Choroid plexus epithelial cell (primary cell): ENCODE measurements around the gene FGF8.
A peak's percentile ranks its signal among the peaks of the same experiment; 100 is the strongest.

Experiments used
- DNase-seq: peaks from one replicate; pipeline ENCODE4 v3.0.0-alpha.2; 2010; ENCODE audit warnings: low read depth
- H3K4me3 ChIP-seq: 2 replicates; pipeline ENCODE4 v1.5.1; 2011; ENCODE audit warnings: low read depth, mild to moderate bottlenecking, control low read depth, low read length, moderate library complexity
- TF ChIP-seq, protein P1 (sequence below): conservative IDR thresholded peaks from 2 replicates; pipeline ENCODE4 v1.5.1; 2011; ENCODE audit warnings: low read depth, mild to moderate bottlenecking, control low read depth, inconsistent platforms, low read length, moderate library complexity

FGF8 gene

DNA sequence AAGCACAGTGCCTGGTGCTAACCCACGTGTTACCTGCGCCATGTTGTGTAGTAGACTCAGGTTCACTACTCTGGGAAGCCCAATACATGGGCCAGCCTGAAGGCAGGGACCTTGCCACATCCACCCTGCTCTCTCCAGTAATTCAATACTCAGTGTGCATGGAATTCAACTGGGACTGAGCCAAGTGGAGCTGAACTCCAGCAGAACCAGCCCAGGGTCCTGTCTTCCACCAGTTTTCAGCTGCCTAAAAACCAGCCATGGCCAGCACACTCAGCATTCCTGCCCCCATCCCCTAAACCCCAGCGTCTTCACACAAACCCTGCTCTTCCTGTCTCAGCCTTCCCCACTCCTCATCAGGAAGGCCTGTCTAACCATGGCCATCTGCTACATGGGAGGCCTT, 15.4 kb downstream of the FGF8 start:
- no peak overlapping the region for H3K4me3 ChIP-seq
- no peak for DNase-seq
- TF ChIP-seq, protein P1, sequence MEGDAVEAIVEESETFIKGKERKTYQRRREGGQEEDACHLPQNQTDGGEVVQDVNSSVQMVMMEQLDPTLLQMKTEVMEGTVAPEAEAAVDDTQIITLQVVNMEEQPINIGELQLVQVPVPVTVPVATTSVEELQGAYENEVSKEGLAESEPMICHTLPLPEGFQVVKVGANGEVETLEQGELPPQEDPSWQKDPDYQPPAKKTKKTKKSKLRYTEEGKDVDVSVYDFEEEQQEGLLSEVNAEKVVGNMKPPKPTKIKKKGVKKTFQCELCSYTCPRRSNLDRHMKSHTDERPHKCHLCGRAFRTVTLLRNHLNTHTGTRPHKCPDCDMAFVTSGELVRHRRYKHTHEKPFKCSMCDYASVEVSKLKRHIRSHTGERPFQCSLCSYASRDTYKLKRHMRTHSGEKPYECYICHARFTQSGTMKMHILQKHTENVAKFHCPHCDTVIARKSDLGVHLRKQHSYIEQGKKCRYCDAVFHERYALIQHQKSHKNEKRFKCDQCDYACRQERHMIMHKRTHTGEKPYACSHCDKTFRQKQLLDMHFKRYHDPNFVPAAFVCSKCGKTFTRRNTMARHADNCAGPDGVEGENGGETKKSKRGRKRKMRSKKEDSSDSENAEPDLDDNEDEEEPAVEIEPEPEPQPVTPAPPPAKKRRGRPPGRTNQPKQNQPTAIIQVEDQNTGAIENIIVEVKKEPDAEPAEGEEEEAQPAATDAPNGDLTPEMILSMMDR = no peak

DNA sequence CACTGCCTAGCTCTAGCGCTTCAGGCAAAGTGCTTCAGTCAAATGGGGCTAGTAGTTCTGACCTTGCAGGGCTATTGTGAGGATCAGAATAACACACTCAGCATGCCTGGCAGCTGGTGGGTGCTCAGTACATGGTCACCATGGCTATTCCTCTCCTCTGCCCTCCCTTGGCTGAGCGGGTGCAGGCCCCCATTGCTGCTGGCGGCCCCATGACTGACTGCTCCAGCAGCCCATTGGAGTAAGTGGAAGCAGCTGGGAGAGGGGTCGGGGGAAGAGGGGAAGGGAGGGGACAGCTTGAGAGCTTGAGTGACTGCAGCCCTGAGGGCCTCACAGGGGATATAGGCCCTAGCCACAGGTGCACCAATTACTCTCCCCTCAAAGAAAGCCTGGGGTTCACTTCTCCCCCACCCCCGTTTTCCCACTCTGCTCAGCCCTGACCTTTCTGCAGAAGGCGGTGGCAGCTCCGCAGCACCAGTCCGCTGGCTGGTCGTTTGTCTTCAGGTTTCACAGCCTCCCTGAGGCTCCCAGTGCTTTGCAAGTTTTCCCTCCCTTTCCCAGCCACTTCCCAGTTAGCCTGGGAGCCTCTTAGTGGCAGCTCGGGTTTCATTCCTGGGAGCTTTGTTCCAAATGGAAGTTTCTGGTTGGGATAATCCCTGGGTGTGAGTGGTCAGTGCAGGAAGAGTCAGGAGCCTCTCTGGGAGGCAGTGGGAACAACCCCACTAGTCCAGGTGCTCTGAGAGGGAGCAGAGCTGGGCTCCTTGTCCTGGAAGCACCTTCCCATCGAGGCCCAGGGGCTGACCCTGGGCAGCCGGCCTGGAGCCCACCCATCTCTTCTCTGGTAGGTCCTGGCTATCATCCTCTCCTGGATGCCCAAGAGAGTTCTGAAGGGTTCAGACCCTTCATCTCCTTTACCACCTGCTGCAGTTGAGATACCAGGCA, 16.3 kb downstream of the FGF8 start:
- TF ChIP-seq, protein P1 = no peak
- H3K4me3 ChIP-seq = no peak overlapping the region
- no peak for DNase-seq

DNA sequence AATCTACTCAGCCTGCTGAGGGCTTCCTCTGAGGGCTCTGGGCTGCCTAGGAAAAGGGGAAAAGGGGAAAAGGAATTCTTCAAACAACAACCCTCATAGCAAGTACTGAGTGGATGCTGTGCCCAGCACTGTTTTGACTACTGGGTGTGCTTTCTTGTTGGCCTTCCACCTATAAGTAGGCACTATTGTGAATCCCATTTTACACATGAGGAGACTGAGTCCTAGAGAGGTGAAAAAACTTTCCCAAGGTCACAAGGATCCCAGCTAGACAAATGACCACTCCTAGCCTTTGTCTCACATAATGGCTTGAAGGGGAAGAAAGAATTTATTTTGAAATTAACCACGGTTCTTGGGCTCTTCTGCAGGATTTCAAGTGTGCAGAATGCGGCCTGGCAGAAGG, 17.1 kb downstream of the FGF8 start:
- H3K4me3 ChIP-seq = no peak overlapping the region
- TF ChIP-seq, protein P1 = no peak
- no peak for DNase-seq

DNA sequence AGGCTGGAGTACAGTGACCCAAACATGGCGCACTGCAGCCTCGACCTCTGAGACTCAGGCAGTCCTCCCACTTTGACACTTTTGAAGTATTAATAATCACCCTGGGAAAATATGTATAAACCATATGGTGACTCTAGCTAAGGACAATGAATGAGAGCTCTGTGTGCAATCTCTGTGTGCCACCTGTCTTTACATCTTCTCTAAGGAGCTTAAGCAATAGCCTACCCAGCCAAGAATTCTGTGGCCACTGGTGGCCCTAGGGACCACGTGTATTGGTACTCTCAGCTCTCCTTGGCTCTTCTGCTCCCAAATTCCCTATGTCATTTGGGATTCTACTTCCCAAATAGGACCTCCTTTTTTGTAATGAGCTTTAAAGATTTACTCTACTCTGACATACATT, 23.7 kb downstream of the FGF8 start:
- TF ChIP-seq, protein P1 = no peak
- H3K4me3 ChIP-seq = no peak overlapping the region
- no peak for DNase-seq

DNA sequence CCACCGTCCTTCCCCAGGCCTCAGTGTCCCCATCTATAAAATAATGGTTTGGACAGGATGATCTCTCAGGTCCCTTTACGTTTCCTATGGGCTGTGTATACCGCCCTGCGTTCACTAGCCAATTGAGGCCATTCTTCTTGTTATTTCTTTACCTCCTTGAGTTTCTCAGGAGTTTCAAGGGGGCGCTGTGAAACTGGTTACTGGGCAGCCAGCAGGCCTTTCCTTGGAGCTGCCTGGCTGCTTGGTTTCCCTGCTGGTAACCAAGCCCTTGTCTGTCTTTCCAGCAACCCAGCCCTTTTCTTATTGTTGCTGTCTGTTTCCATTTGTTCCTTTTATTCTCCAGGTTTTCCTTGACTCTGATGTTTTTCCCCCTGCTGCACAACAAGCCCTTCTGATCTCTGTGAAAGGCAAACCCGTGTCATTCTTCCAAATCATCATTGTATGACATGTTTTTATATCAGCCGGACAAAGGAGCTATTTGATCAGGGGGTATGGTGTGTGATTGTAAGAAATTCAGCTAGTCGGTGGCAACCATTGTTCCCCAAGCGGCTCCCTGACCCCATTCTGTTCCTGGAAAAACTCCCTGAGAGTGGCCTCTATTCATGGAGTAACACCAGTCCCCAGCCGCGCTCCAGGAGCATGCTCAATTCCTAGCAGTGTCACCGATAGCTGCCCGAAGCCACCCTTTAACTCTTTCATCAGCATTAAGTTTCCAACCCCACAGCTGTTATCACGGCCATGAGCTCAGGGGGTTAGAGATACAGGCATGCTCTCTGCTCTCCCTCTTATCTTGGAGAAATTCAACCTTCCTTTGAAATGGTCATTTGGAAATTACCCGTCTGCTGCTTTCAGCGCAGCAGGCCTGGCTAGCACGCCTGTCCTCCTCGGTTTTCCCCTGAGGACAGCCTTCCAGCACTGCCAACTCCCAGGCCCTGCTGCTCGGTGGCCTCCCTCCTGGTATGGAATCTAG, 26.6 kb downstream of the FGF8 start:
- DNase-seq = peak; percentile 19
- TF ChIP-seq, protein P1 = peak; percentile 28
- no peak overlapping the region for H3K4me3 ChIP-seq

DNA sequence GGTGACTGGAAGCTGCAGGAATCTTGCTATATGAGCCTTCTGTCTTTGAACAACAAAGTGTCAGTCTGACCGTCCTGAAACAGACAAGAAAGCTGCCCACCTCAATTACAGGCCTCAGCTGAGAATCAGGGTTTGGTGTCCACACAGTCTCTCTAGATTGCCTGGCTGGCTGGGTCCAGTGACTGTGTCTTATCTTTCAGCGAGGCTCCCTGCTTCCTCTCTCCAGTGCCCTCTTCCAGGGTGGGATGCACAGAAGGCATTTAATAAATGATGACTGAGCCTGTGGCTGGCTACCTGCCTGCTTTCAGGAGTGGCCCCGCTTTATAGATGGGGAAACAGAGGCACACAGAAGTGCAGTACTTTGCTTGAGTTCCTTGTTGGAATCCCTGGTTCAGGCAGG, 27.4 kb downstream of the FGF8 start:
- TF ChIP-seq, protein P1 = no peak
- no peak overlapping the region for H3K4me3 ChIP-seq
- no peak for DNase-seq
